HAP-1 (cell line): ENCODE results near the gene LRRC7.

Experiments
- DNase-seq, 2 experiments: peaks; one replicate each; pipeline ENCODE4 v3.0.0-alpha.2; 2016 to 2020; ENCODE audit warnings: low spot score in 2 of 2
- H3K27me3 ChIP-seq: fragments of 250-450 bp; sonication (Bioruptor Pico); 2 replicates; pipeline ENCODE4 v1.5.1; 2020; ENCODE audit warnings: low read depth, mild to moderate bottlenecking, moderate library complexity
- H3K36me3 ChIP-seq: fragments of 250-450 bp; sonication (Bioruptor Pico); replicated peaks from 2 replicates; pipeline ENCODE4 v1.5.1; 2020; ENCODE audit warnings: mild to moderate bottlenecking
- H3K4me1 ChIP-seq: fragments of 250-450 bp; sonication (Bioruptor Pico); 2 replicates; pipeline ENCODE4 v1.5.1; 2020; ENCODE audit warnings: mild to moderate bottlenecking
- H3K4me3 ChIP-seq: fragments of 250-450 bp; sonication (Bioruptor Pico); 2 replicates; pipeline ENCODE4 v1.5.1; 2020; ENCODE audit warnings: mild to moderate bottlenecking, moderate library complexity
- H3K9me3 ChIP-seq: fragments of 250-450 bp; sonication (Bioruptor Pico); 2 replicates; pipeline ENCODE4 v1.5.1; 2020; ENCODE audit warnings: mild to moderate bottlenecking, moderate library complexity
- in situ Hi-C: fragments of 300-500 bp; cut with MboI; formaldehyde crosslinking; loops from 3 replicates; pipeline ENCODE4 v1.14.3; 2020; ENCODE audit warnings: low sequenced_read_pairs, inconsistent platforms, mixed read lengths

Gene LRRC7

DNA sequence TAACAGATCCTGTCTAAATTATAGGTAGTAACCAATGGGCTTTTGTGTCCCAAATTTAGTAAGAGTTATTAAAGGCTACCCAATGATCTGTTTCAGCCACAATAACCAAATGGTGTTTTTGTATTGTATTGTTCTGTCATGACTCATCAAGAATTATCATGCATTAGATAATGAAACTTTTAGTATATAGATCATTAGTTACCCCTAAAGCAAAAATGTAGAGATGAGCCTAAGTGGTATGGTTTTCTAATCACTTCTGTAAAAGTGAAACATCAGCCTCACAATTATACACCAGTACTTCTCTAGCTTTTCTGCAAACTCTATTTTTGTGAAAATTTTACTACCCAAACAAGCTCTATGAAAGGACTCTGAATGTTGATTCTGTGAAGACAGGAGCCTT, 71.4 kb downstream of the LRRC7 start:
- no peak overlapping the region for H3K4me3 ChIP-seq
- no peaks in the 10 kb centered on the region for H3K9me3 ChIP-seq
- DNase-seq = no peak
- H3K4me1 ChIP-seq = no peaks in the 10 kb centered on the region
- in situ Hi-C loops = no loop called here
- no peaks in the 10 kb centered on the region for H3K27me3 ChIP-seq
- no peaks in the 10 kb centered on the region for H3K36me3 ChIP-seq

DNA sequence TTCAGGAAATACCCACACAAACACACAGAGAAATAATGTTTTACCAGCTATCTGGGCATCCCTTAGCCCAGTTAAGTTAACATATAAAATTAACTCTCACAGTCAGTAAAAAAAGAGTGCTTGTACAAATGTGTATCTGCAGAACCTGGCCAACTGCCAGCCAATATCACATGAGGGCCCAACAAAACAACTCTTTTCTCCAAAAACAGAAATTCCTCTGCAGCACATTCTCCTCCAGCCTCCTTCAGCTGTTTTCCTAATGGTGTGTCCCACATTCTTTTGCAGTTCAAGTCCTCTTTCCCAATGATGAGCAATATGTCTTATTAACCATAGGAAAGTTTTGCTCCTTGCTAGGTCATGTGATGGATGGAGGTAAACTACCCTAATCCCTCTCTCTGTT, 75.5 kb downstream of the LRRC7 start:
- no peaks in the 10 kb centered on the region; the same call in 1 of the 2 replicates for H3K4me1 ChIP-seq
- in situ Hi-C loops = no loop called here
- DNase-seq = no peak
- no peaks in the 10 kb centered on the region for H3K9me3 ChIP-seq
- no peaks in the 10 kb centered on the region for H3K36me3 ChIP-seq
- no peak overlapping the region for H3K4me3 ChIP-seq
- H3K27me3 ChIP-seq = no peaks in the 10 kb centered on the region

DNA sequence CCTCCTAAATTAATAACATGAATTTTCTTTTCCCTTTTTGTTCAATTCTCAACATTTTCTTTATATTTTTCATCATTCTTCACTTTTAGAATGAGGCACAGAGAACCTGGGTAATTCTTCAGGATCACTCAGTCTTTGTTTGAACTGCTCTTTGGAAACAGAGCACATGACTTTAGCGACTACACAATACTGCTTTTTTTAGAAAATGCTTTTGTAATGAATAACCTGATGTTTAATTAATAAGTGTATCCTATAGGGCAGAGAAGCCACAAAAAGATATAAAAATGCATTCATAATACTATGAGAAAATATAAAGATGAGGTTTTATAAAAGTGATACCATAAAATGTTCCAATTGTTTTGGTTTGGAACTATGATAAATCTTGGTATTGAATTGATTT, 77.8 kb downstream of the LRRC7 start:
- Histone ChIP-seq H3K4me1 (no peaks in the 10 kb centered on the region; the same call in 1 of the 2 replicates), H3K9me3 (no peaks in the 10 kb centered on the region), H3K27me3 (no peaks in the 10 kb centered on the region), H3K36me3 (no peaks in the 10 kb centered on the region), H3K4me3 (no peak overlapping the region)
- no peak for DNase-seq
- in situ Hi-C loops = no loop called here

DNA sequence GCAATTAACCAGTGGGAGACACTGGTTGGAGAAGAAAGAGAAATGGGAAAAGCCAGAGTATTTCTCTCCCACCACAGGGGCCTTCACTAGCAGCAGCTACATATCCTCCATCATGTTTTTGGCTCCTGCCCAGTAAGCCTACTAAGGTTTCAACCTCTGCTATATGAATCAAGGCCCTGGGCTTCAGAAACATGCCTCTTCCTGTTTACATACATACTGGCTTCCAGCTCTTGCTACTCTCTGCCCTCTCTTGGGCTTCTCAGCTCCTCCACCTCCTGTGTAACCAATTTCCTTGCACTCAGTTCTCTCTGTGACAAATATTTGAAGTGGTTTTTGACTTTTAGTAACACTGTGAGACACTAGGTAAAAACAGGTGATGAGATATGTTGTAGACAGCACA, 80.8 kb downstream of the LRRC7 start:
- Histone ChIP-seq H3K36me3 (no peaks in the 10 kb centered on the region), H3K4me3 (no peak overlapping the region), H3K4me1 (no peaks in the 10 kb centered on the region; the same call in 1 of the 2 replicates), H3K27me3 (no peaks in the 10 kb centered on the region), H3K9me3 (no peaks in the 10 kb centered on the region; the same call in 1 of the 2 replicates)
- DNase-seq = no peak
- in situ Hi-C loops = no loop called here

- in situ Hi-C loops = no loop called here
- Histone ChIP-seq H3K27me3 (no peaks in the 10 kb centered on the region), H3K9me3 (no peaks in the 10 kb centered on the region; the same call in 1 of the 2 replicates), H3K36me3 (no peaks in the 10 kb centered on the region), H3K4me1 (no peaks in the 10 kb centered on the region; the same call in 1 of the 2 replicates), H3K4me3 (no peak overlapping the region)
- DNase-seq = no peak
These were observed 81.8 kb downstream of the LRRC7 start for GRCh38 chr1:69649383-69649990.

DNA sequence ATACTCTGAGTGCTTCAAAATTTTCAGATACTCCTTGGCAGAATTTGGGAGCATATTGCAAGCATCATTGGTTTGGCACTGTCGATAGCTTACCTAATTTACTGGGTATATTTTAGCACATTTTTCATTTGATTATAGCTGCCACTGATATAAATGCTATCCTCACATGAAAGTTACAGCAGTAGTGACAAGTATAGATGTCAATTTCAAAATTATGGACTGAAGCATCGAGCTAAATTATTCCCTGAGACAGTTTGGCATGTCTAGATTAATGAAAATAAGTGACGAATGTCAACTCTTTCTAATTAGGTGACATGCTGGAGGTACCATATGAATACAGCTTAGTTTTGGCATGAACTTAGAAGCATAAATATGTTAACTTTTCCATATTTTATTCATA, 83.1 kb downstream of the LRRC7 start:
- H3K36me3 ChIP-seq = no peaks in the 10 kb centered on the region
- no peaks in the 10 kb centered on the region for H3K27me3 ChIP-seq
- no peak for DNase-seq
- in situ Hi-C loops = no loop called here
- H3K9me3 ChIP-seq = no peaks in the 10 kb centered on the region; the same call in 1 of the 2 replicates
- H3K4me1 ChIP-seq = no peaks in the 10 kb centered on the region; the same call in 1 of the 2 replicates
- H3K4me3 ChIP-seq = no peak overlapping the region

DNA sequence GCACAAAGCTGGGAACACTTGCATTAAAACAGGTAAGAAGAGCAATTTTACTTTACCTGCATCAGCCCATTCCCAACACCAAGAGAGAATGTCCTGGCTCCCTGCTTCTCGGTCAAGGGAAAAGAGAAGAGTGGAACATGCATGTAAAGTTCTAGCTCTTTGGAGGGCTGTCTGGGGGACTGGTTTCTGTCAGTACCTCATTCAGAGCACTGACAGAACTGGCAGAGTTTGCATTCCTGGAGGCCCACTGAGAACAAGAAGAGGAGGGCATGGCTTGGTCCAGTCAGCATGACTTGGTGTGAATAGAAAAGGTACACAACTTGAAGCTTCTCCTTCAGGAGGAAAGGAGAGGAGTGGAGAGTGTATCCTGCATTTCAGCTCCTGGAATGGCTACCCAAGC, 83.9 kb downstream of the LRRC7 start:
- Histone ChIP-seq H3K36me3 (no peaks in the 10 kb centered on the region), H3K4me3 (no peak overlapping the region), H3K9me3 (no peaks in the 10 kb centered on the region; the same call in 1 of the 2 replicates), H3K27me3 (no peaks in the 10 kb centered on the region), H3K4me1 (no peaks in the 10 kb centered on the region; the same call in 1 of the 2 replicates)
- in situ Hi-C loops = no loop called here
- no peak for DNase-seq

DNA sequence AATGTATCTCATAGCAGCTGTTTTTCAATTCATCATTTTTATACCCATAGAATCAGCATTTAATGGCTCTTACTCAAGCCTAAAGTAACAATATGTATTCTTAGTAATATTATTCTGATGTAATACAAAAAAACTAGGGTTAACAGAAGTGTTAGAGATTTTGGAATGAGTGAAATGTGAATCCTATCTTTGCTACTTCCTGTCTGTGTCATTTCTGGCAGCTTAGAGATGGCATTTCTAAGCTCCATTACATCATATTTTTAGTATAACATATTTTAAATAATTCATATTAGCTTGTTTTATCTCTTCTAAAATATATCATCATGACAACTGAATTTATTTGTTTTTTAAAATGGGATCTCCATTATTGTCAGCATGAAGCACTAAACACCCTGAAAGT, 90.2 kb downstream of the LRRC7 start:
- Histone ChIP-seq H3K4me1 (no peaks in the 10 kb centered on the region), H3K4me3 (no peak overlapping the region), H3K9me3 (no peaks in the 10 kb centered on the region), H3K36me3 (no peaks in the 10 kb centered on the region), H3K27me3 (no peaks in the 10 kb centered on the region)
- in situ Hi-C loops = no loop called here
- no peak for DNase-seq

DNA sequence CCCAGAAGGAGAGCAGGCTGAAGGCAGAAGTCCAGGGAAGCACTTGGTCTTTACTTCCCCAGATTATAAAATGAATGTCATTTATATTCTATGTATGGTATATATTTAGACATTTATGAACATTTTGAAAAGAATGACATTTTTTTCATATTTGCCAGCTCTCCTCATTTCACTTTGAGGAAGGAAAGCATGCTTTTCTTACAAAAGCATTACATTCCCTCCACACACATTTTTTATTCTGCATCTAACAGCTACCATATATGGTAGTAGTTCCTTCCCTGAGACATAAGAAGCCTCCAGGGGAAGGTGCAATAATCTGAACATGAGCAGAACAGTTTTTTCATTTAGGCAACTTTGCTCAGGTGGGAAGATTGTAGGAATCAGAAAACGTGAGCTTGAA, 94.0 kb downstream of the LRRC7 start:
- DNase-seq = no peak
- Histone ChIP-seq H3K4me3 (no peak overlapping the region), H3K9me3 (no peaks in the 10 kb centered on the region), H3K4me1 (no peaks in the 10 kb centered on the region), H3K36me3 (no peaks in the 10 kb centered on the region), H3K27me3 (no peaks in the 10 kb centered on the region)
- in situ Hi-C loops = no loop called here

DNA sequence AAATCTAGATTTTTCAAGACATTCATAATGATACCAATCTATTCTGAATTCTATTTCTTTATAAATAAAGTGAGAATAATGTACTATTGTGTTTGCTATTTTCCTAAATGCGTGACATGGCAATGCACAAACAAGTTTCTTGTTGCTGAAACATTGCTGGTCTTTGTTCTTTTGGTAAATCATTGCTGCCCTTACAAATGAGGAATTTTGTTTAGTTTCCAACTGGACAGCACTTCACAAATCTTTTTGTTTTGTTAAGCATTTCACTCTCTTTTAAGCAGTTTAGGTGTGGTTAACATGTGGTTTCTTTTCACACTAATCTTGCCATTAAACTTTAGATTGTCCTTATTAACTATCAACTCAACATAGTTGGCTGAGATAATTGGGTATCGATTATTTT, 94.6 kb downstream of the LRRC7 start:
- Histone ChIP-seq H3K4me3 (no peak overlapping the region), H3K27me3 (no peaks in the 10 kb centered on the region), H3K9me3 (no peaks in the 10 kb centered on the region), H3K4me1 (no peaks in the 10 kb centered on the region), H3K36me3 (no peaks in the 10 kb centered on the region)
- no peak for DNase-seq
- in situ Hi-C loops = no loop called here

GRCh38 chr1:69671363-69672010, 103.8 kb downstream of the LRRC7 start:
- in situ Hi-C loops = no loop called here
- DNase-seq = no peak
- no peaks in the 10 kb centered on the region for H3K36me3 ChIP-seq

GRCh38 chr1:69673321-69673720, 105.6 kb downstream of the LRRC7 start:
- DNase-seq = no peak
- Histone ChIP-seq H3K27me3 (no peaks in the 10 kb centered on the region), H3K36me3 (no peaks in the 10 kb centered on the region), H3K9me3 (no peaks in the 10 kb centered on the region), H3K4me3 (no peak overlapping the region), H3K4me1 (peaks cover 13% of the 10 kb centered on the region)
- in situ Hi-C loops = no loop called here

More at GRCh38 chr1:69671363-69672010, 103.8 kb downstream of the LRRC7 start:
- H3K4me1 ChIP-seq = peaks cover 13% of the 10 kb centered on the region
- H3K27me3 ChIP-seq = no peaks in the 10 kb centered on the region
- H3K9me3 ChIP-seq = no peaks in the 10 kb centered on the region
- H3K4me3 ChIP-seq = no peak overlapping the region

DNA sequence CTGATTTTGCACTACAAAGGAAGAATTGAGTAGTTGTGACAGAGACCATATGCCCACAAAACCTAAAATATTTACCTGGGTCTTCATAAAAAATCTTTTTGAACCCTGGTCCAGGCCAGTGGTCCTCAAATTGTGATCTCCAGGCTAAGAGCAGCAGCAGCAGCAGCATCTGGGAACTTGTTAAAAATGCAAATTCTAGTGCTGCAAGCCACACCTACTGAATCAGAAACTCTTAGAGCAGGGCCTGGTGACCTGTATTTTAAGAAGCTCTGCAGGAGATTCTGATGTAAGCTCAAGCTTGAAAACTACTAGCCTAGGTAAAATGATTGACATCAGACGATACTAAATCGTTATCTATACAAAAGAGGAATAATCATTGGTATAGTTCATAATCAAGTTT, 112.2 kb downstream of the LRRC7 start:
- DNase-seq = no peak
- in situ Hi-C loops = no loop called here

GRCh38 chr1:69686367-69686984, 118.8 kb downstream of the LRRC7 start:
- Histone ChIP-seq H3K4me3 (no peak overlapping the region), H3K27me3 (no peaks in the 10 kb centered on the region), H3K4me1 (no peaks in the 10 kb centered on the region), H3K36me3 (no peaks in the 10 kb centered on the region), H3K9me3 (no peaks in the 10 kb centered on the region)
- in situ Hi-C loops = no loop called here
- no peak for DNase-seq

More for the DNA sequence above, 112.2 kb downstream of the LRRC7 start:
- peaks cover 13% of the 10 kb centered on the region for H3K4me1 ChIP-seq
- no peaks in the 10 kb centered on the region for H3K27me3 ChIP-seq
- no peaks in the 10 kb centered on the region for H3K9me3 ChIP-seq
- H3K36me3 ChIP-seq = no peaks in the 10 kb centered on the region
- H3K4me3 ChIP-seq = no peak overlapping the region
